Immature natural killer cell (primary cell): ENCODE results near the gene SPHK1. TPM values are rescaled to one million over a fixed set of nuclear protein-coding genes. Genes with fewer than 3 reads are reported as not detected.
"Not testable (repeated sequence)": the region's sequence is repeated elsewhere in the genome, so short reads cannot be mapped to it uniquely, and the experiment has no call there.

ENCODE experiments used
- DNase-seq, 3 donors: peaks; one replicate each; pipeline ENCODE4 v3.0.0; 2022; ENCODE audit warnings: mixed read lengths in 1 of 3
- H3K27ac Mint-ChIP-seq, 6 donors: one replicate each; pipeline ENCODE4 v1.8.0; 2020; ENCODE audit warnings: mixed read lengths in 6 of 6, mild to moderate bottlenecking in 5 of 6, inconsistent platforms in 4 of 6, moderate library complexity in 3 of 6
- H3K27me3 Mint-ChIP-seq, 3 donors: one replicate each; pipeline ENCODE4 v1.8.0; 2020 to 2021; ENCODE audit warnings: low read depth in 3 of 3, mild to moderate bottlenecking in 3 of 3, mixed read lengths in 3 of 3, moderate library complexity in 3 of 3, inconsistent platforms in 1 of 3
- H3K36me3 Mint-ChIP-seq, 3 donors: one replicate each; pipeline ENCODE4 v1.8.0; 2020; ENCODE audit warnings: mixed read lengths in 3 of 3, inconsistent platforms in 2 of 3, mild to moderate bottlenecking in 2 of 3
- H3K4me1 Mint-ChIP-seq, 2 donors: one replicate each; pipeline ENCODE4 v1.8.0; 2020; ENCODE audit warnings: inconsistent platforms in 2 of 2, mild to moderate bottlenecking in 2 of 2, mixed read lengths in 2 of 2, moderate library complexity in 1 of 2
- H3K4me3 Mint-ChIP-seq, 5 donors: one replicate each; pipeline ENCODE4 v1.8.0; 2020; ENCODE audit warnings: mild to moderate bottlenecking in 5 of 5, mixed read lengths in 5 of 5, inconsistent platforms in 3 of 5, moderate library complexity in 3 of 5
- H3K9me3 Mint-ChIP-seq, 6 donors: one replicate each; pipeline ENCODE4 v1.8.0; 2020; ENCODE audit warnings: mild to moderate bottlenecking in 6 of 6, mixed read lengths in 6 of 6, inconsistent platforms in 4 of 6, moderate library complexity in 3 of 6
- polyA plus RNA-seq, 3 donors: library from polyadenylated mRNA; unstranded; fragments of 300-500 nt; fragmentation: Illumina TruSeq; gene quantifications; one replicate each; pipeline ENCODE4 v1.2.3, GENCODE V29; 2021

SPHK1 gene
- polyA plus RNA-seq, 3 donors from 2014 or later = 3.3 to 7.6 (median 6.5) TPM

- H3K27ac Mint-ChIP-seq = peak within 1 kb of the TSS; percentile 96 to 100 (median 98)
- no peaks in the 10 kb centered on the region for H3K9me3 Mint-ChIP-seq
- H3K4me3 Mint-ChIP-seq = peak within 1 kb of the TSS; percentile 91 to 100 (median 92)
- peaks cover 2 to 6% (median 5%) of the 10 kb centered on the region in 3 donors for H3K27me3 Mint-ChIP-seq
- H3K36me3 Mint-ChIP-seq = no peaks in the 10 kb centered on the region
- peak; percentile 87 to 90 (median 88) for DNase-seq
- peaks cover 19 to 28% of the 10 kb centered on the region in 2 donors for H3K4me1 Mint-ChIP-seq
Observed at GRCh38 chr17:76353599-76354316, 30.7 kb upstream of the SPHK1 start, which contains the start of gene PRPSAP1. PRPSAP1 (minus strand) TSS chr17:76353916; CDS start chr17:76353703, 213 bp downstream.

- Mint-ChIP-seq H3K4me3 (peak overlapping the region; percentile 91 to 100 (median 92)), H3K4me1 (peaks cover 19 to 28% of the 10 kb centered on the region in 2 donors), H3K27ac (peak overlapping the region; percentile 96 to 100 (median 98)), H3K27me3 (peaks cover 2 to 6% (median 5%) of the 10 kb centered on the region in 3 donors), H3K9me3 (no peaks in the 10 kb centered on the region), H3K36me3 (no peaks in the 10 kb centered on the region)
- no peak for DNase-seq
Observed at GRCh38 chr17:76354317-76354729, 30.1 kb upstream of the SPHK1 start.

- Mint-ChIP-seq H3K27ac (peak overlapping the region in 2 of 6 donors; percentile 23 to 96), H3K27me3 (peaks cover 2 to 6% (median 5%) of the 10 kb centered on the region in 3 donors)
Observed at GRCh38 chr17:76354747-76355310, 29.6 kb upstream of the SPHK1 start.

GRCh38 chr17:76356803-76357456 lies 27.5 kb upstream of the SPHK1 start:
- H3K36me3 Mint-ChIP-seq = no peaks in the 10 kb centered on the region
- DNase-seq = no peak
- H3K4me3 Mint-ChIP-seq = no peak overlapping the region
- peaks cover 2 to 8% (median 6%) of the 10 kb centered on the region in 3 donors for H3K27me3 Mint-ChIP-seq
- no peaks in the 10 kb centered on the region for H3K9me3 Mint-ChIP-seq
- H3K4me1 Mint-ChIP-seq = peaks cover 15 to 23% of the 10 kb centered on the region in 2 donors
- H3K27ac Mint-ChIP-seq = no peak overlapping the region

More at GRCh38 chr17:76354747-76355310, 29.6 kb upstream of the SPHK1 start:
- no peaks in the 10 kb centered on the region for H3K9me3 Mint-ChIP-seq
- no peaks in the 10 kb centered on the region for H3K36me3 Mint-ChIP-seq
- H3K4me1 Mint-ChIP-seq = peaks cover 19 to 28% of the 10 kb centered on the region in 2 donors
- no peak for DNase-seq
- peak overlapping the region; percentile 72 to 98 (median 92) for H3K4me3 Mint-ChIP-seq

GRCh38 chr17:76357597-76358158 lies 26.7 kb upstream of the SPHK1 start:
- no peaks in the 10 kb centered on the region for H3K9me3 Mint-ChIP-seq
- no peak overlapping the region for H3K4me3 Mint-ChIP-seq
- no peaks in the 10 kb centered on the region for H3K36me3 Mint-ChIP-seq
- no peak overlapping the region for H3K27ac Mint-ChIP-seq
- DNase-seq = no peak
- peaks cover 2 to 7% (median 6%) of the 10 kb centered on the region in 3 donors for H3K27me3 Mint-ChIP-seq
- H3K4me1 Mint-ChIP-seq = peaks cover 11 to 16% of the 10 kb centered on the region in 2 donors

GRCh38 chr17:76359375-76359774 lies 25.0 kb upstream of the SPHK1 start:
- Mint-ChIP-seq H3K4me3 (no peak overlapping the region), H3K36me3 (no peaks in the 10 kb centered on the region), H3K27ac (no peak overlapping the region), H3K4me1 (peaks cover 2 to 4% of the 10 kb centered on the region in 2 donors), H3K27me3 (peaks cover 2 to 7% (median 6%) of the 10 kb centered on the region in 3 donors), H3K9me3 (no peaks in the 10 kb centered on the region)
- DNase-seq = no peak

GRCh38 chr17:76359776-76360175 lies 24.6 kb upstream of the SPHK1 start:
- not testable (repeated sequence) for H3K4me3 Mint-ChIP-seq, H3K27ac Mint-ChIP-seq

GRCh38 chr17:76360461-76360860 lies 23.9 kb upstream of the SPHK1 start:
- Mint-ChIP-seq H3K9me3 (no peaks in the 10 kb centered on the region), H3K27me3 (peaks cover 2 to 6% (median 6%) of the 10 kb centered on the region in 3 donors), H3K36me3 (no peaks in the 10 kb centered on the region), H3K27ac (no peak overlapping the region), H3K4me1 (no peaks in the 10 kb centered on the region), H3K4me3 (no peak overlapping the region)
- no peak for DNase-seq

More at GRCh38 chr17:76359776-76360175, 24.6 kb upstream of the SPHK1 start:
- H3K27me3 Mint-ChIP-seq, H3K4me1 Mint-ChIP-seq, DNase-seq, H3K9me3 Mint-ChIP-seq, H3K36me3 Mint-ChIP-seq: not testable (repeated sequence)

- Mint-ChIP-seq H3K4me1 (no peaks in the 10 kb centered on the region), H3K27me3 (peaks cover 2 to 8% (median 4%) of the 10 kb centered on the region in 3 donors), H3K4me3 (no peak overlapping the region)
Observed at GRCh38 chr17:76363107-76363842, 21.1 kb upstream of the SPHK1 start.

GRCh38 chr17:76365256-76365903 lies 19.0 kb upstream of the SPHK1 start:
- peaks cover 2 to 8% (median 4%) of the 10 kb centered on the region in 3 donors for H3K27me3 Mint-ChIP-seq
- no peaks in the 10 kb centered on the region for H3K4me1 Mint-ChIP-seq
- no peak overlapping the region for H3K27ac Mint-ChIP-seq
- no peaks in the 10 kb centered on the region for H3K9me3 Mint-ChIP-seq
- H3K36me3 Mint-ChIP-seq = no peaks in the 10 kb centered on the region
- H3K4me3 Mint-ChIP-seq = no peak overlapping the region
- DNase-seq = no peak

More at GRCh38 chr17:76363107-76363842, 21.1 kb upstream of the SPHK1 start:
- H3K9me3 Mint-ChIP-seq = no peaks in the 10 kb centered on the region
- no peak overlapping the region for H3K27ac Mint-ChIP-seq
- H3K36me3 Mint-ChIP-seq = no peaks in the 10 kb centered on the region
- no peak for DNase-seq

- Mint-ChIP-seq H3K4me3 (no peak overlapping the region), H3K9me3 (no peaks in the 10 kb centered on the region), H3K4me1 (no peaks in the 10 kb centered on the region), H3K27ac (no peak overlapping the region), H3K27me3 (peaks cover 2 to 8% (median 6%) of the 10 kb centered on the region in 3 donors), H3K36me3 (no peaks in the 10 kb centered on the region)
- no peak for DNase-seq
Observed at GRCh38 chr17:76366247-76366646, 18.2 kb upstream of the SPHK1 start.

GRCh38 chr17:76367642-76368041 lies 16.8 kb upstream of the SPHK1 start:
- no peaks in the 10 kb centered on the region for H3K36me3 Mint-ChIP-seq
- H3K4me1 Mint-ChIP-seq = no peaks in the 10 kb centered on the region
- no peak for DNase-seq
- peaks cover 2 to 10% (median 2%) of the 10 kb centered on the region in 3 donors for H3K27me3 Mint-ChIP-seq
- no peak overlapping the region for H3K27ac Mint-ChIP-seq
- H3K4me3 Mint-ChIP-seq = no peak overlapping the region
- H3K9me3 Mint-ChIP-seq = no peaks in the 10 kb centered on the region

GRCh38 chr17:76368545-76368944 lies 15.9 kb upstream of the SPHK1 start:
- no peak overlapping the region for H3K27ac Mint-ChIP-seq
- H3K4me3 Mint-ChIP-seq = no peak overlapping the region
- H3K36me3 Mint-ChIP-seq = no peaks in the 10 kb centered on the region
- no peaks in the 10 kb centered on the region for H3K4me1 Mint-ChIP-seq
- H3K27me3 Mint-ChIP-seq = peaks cover 2 to 10% (median 2%) of the 10 kb centered on the region in 3 donors
- H3K9me3 Mint-ChIP-seq = no peaks in the 10 kb centered on the region
- DNase-seq = no peak
